HG03135 (cell line): ENCODE measurements around the gene GRIK4.
"Not testable (repeated sequence)": the region's sequence is repeated elsewhere in the genome, so short reads cannot be mapped to it uniquely, and the experiment has no call there.

Experiments
- ATAC-seq: cut with Tn5 transposase; IDR thresholded peaks from one replicate; pipeline ENCODE4 v1.9.1; 2021; ENCODE audit warnings: mild to moderate bottlenecking, moderate library complexity; ENCODE audit not compliant: unreplicated experiment

Gene GRIK4

GRCh38 chr11:120597250-120598215, 86.0 kb downstream of the GRIK4 start:
- ATAC-seq, result no peak

- ATAC-seq, result no peak
These were observed 87.1 kb downstream of the GRIK4 start for GRCh38 chr11:120598517-120599257.

GRCh38 chr11:120599816-120600420, 88.4 kb downstream of the GRIK4 start:
- ATAC-seq, result no peak

- ATAC-seq, result no peak
These were observed 90.0 kb downstream of the GRIK4 start for GRCh38 chr11:120601536-120601935.

- ATAC-seq, result no peak
These were observed 91.5 kb downstream of the GRIK4 start for GRCh38 chr11:120603071-120603470.

GRCh38 chr11:120605469-120605868, 93.9 kb downstream of the GRIK4 start:
- no peak for ATAC-seq

GRCh38 chr11:120606211-120607010, 94.9 kb downstream of the GRIK4 start:
- no peak for ATAC-seq

- ATAC-seq, result no peak
These were observed 96.5 kb downstream of the GRIK4 start for GRCh38 chr11:120608061-120608460.

- ATAC-seq, result no peak
These were observed 97.2 kb downstream of the GRIK4 start for GRCh38 chr11:120608760-120609211.

GRCh38 chr11:120610111-120610510, 98.6 kb downstream of the GRIK4 start:
- ATAC-seq, result no peak

- no peak for ATAC-seq
These were observed 100.0 kb downstream of the GRIK4 start for GRCh38 chr11:120611581-120611980.

- peak; percentile 85 for ATAC-seq
These were observed 101.1 kb downstream of the GRIK4 start for GRCh38 chr11:120612513-120613263.

- peak; percentile 50 for ATAC-seq
These were observed 102.0 kb downstream of the GRIK4 start for GRCh38 chr11:120613264-120614226.

- no peak for ATAC-seq
These were observed 103.8 kb downstream of the GRIK4 start for GRCh38 chr11:120615391-120615790.

GRCh38 chr11:120618399-120618798, 106.9 kb downstream of the GRIK4 start:
- ATAC-seq, result no peak

GRCh38 chr11:120622189-120622875, 110.8 kb downstream of the GRIK4 start:
- ATAC-seq, result peak; percentile 65

- not testable (repeated sequence) for ATAC-seq
These were observed 113.4 kb downstream of the GRIK4 start for GRCh38 chr11:120624992-120625391.

GRCh38 chr11:120625565-120625964, 114.0 kb downstream of the GRIK4 start:
- no peak for ATAC-seq
